GM12878 (cell line): ENCODE results near the gene MSRB1. TPM values are rescaled to one million over a fixed set of nuclear protein-coding genes. Genes with fewer than 3 reads are reported as not detected.

Source experiments
- ATAC-seq: fragments of 200-7000 bp; cut with Tn5 transposase; 3 replicates; pipeline ENCODE4 v1.9.1; 2020; ENCODE audit warnings: mild to moderate bottlenecking, moderate library complexity
- BruUV-seq: library from RNA; stranded (reverse); fragments of 400-500 nt; replicated peaks from 2 replicates; lab custom pipeline; 2021; lab: Mats Ljungman, UMichigan
- CTCF ChIA-PET: fragments of 300-600 bp; sonication (Branson Sonifier 250); formaldehyde crosslinking; extraction: SDS; loops from one replicate; lab custom pipeline; 2021; ENCODE audit warnings: inconsistent platforms; lab: Yijun Ruan, JAX
- POLR2A ChIA-PET: fragments of 350-600 bp; formaldehyde crosslinking; extraction: SDS; loops from one replicate; lab custom pipeline; 2021; ENCODE audit warnings: inconsistent platforms; lab: Charles Lee
- RAD21 ChIA-PET: fragments of 300-600 bp; sonication (Branson Sonifier 250); formaldehyde crosslinking; loops from one replicate; lab custom pipeline; 2023; ENCODE audit warnings: antibody characterized with exemption; ENCODE audit not compliant: unreplicated experiment; lab: Charles Lee
- SMC1A ChIA-PET: fragments of 300-600 bp; sonication (Branson Sonifier 250); formaldehyde crosslinking; loops from one replicate; lab custom pipeline; 2023; ENCODE audit not compliant: unreplicated experiment, uncharacterized antibody; lab: Charles Lee
- DNase-seq: peaks from one replicate; pipeline ENCODE4 v3.0.0-alpha.2; 2011; ENCODE audit warnings: low read depth, low spot score
- FAIRE-seq: peaks from 3 replicates; lab custom pipeline; 2011; peaks lifted over from hg19 to GRCh38; lab: Jason Lieb, UNC
- H2AFZ ChIP-seq: 2 replicates; pipeline ENCODE4 v1.6.0; 2011; ENCODE audit warnings: low read depth, low read length, control low read depth; ENCODE audit not compliant: control insufficient read depth
- H3K27ac ChIP-seq: 2 replicates; pipeline ENCODE4 v1.5.1; 2011; ENCODE audit warnings: control low read depth; ENCODE audit not compliant: control insufficient read depth, insufficient read depth
- H3K27me3 ChIP-seq, 2 experiments: replicated peaks in 1 of 2; 2 replicates each; pipeline versions ENCODE4 v1.6.0 to v1.6.1; 2011; ENCODE audit warnings: low read length in 1 of 2; ENCODE audit not compliant: control insufficient read depth in 2 of 2, insufficient read depth in 2 of 2
- H3K36me3 ChIP-seq, 2 experiments: 2 replicates each; pipeline ENCODE4 v1.5.1; 2011; ENCODE audit warnings: low read length in 1 of 2; ENCODE audit not compliant: control insufficient read depth in 2 of 2, insufficient read depth in 2 of 2
- H3K4me1 ChIP-seq: 2 replicates; pipeline ENCODE4 v1.6.1; 2011; ENCODE audit warnings: mild to moderate bottlenecking, low read length, moderate library complexity, mixed read lengths; ENCODE audit not compliant: control insufficient read depth, insufficient read depth
- H3K4me2 ChIP-seq: 2 replicates; pipeline ENCODE4 v1.6.0; 2011; ENCODE audit warnings: control low read depth; ENCODE audit not compliant: control insufficient read depth, insufficient read depth
- H3K4me3 ChIP-seq: fragments of 200-600 bp; sonication (generic); 2 replicates; pipeline ENCODE4 v1.5.1; 2016
- H3K79me2 ChIP-seq: 2 replicates; pipeline ENCODE4 v1.6.0; 2011; ENCODE audit warnings: low read length; ENCODE audit not compliant: control insufficient read depth, insufficient read depth
- H3K9ac ChIP-seq: 2 replicates; pipeline ENCODE4 v1.8.0; 2011; ENCODE audit warnings: low read length, control low read depth, mixed read lengths; ENCODE audit not compliant: control insufficient read depth, insufficient read depth
- H3K9me3 ChIP-seq: replicated peaks from 3 replicates; pipeline ENCODE4 v1.5.1; 2011; ENCODE audit warnings: mild to moderate bottlenecking, low read length; ENCODE audit not compliant: control insufficient read depth, insufficient read depth
- H4K20me1 ChIP-seq: 2 replicates; pipeline ENCODE4 v1.6.0; 2011; ENCODE audit not compliant: control insufficient read depth, insufficient read depth
- ATF2 ChIP-seq: IDR thresholded peaks from 2 replicates; pipeline ENCODE4 v1.6.1; 2012; ENCODE audit warnings: low read length, inconsistent platforms
- ATF7 ChIP-seq: fragments of 450-650 bp; IDR thresholded peaks from 2 replicates; pipeline ENCODE4 v1.6.1; 2016; ENCODE audit warnings: low read depth, mild to moderate bottlenecking
- BCL3 ChIP-seq: IDR thresholded peaks from 2 replicates; pipeline ENCODE4 v1.6.1; 2011; ENCODE audit warnings: borderline replicate concordance, low read depth, mild to moderate bottlenecking, moderate library complexity, low read length; ENCODE audit not compliant: insufficient read depth, poor library complexity, severe bottlenecking
- GABPA ChIP-seq: IDR thresholded peaks from 2 replicates; pipeline ENCODE4 v1.6.1; 2014; ENCODE audit warnings: antibody characterized with exemption, low read depth, mild to moderate bottlenecking, inconsistent platforms
- NBN ChIP-seq: fragments of 450-650 bp; IDR thresholded peaks from 2 replicates; pipeline ENCODE4 v1.6.1; 2016
- RCOR1 ChIP-seq: conservative IDR thresholded peaks from 2 replicates; pipeline ENCODE4 v1.6.1; 2012; ENCODE audit warnings: low read depth, low read length, improper control_type of control experiment
- REST ChIP-seq: IDR thresholded peaks from 2 replicates; pipeline ENCODE4 v1.6.1; 2012; ENCODE audit warnings: mild to moderate bottlenecking, low read depth, low read length
- TBL1XR1 ChIP-seq: IDR thresholded peaks from 2 replicates; pipeline ENCODE4 v1.6.1; 2012; ENCODE audit warnings: low read depth, low read length, improper control_type of control experiment
- YY1 ChIP-seq: IDR thresholded peaks from 2 replicates; pipeline ENCODE4 v1.6.1; 2011; ENCODE audit warnings: low read depth, mild to moderate bottlenecking, low read length
- WGBS: methylation state at CpG from one replicate; pipeline ENCODE4 v1.1.6; 2016; ENCODE audit warnings: low lambda C conversion rate; ENCODE audit not compliant: insufficient replicate concordance, insufficient coverage; ENCODE audit errors: missing lambda C conversion rate; 5-methylcytosine and 5-hydroxymethylcytosine counted together
- in situ Hi-C: fragments of 300-500 bp; cut with MboI; formaldehyde crosslinking; loops from 9 replicates; pipeline ENCODE4 v1.14.3; 2018; ENCODE audit warnings: mixed read lengths
- intact Hi-C: fragments of 100-400 bp; cut with micrococcal nuclease; formaldehyde crosslinking; loops from one replicate; pipeline ENCODE4 v1.14.2; 2022; ENCODE audit not compliant: unreplicated experiment
- polyA plus RNA-seq, 11 experiments: library from polyadenylated mRNA; depleted of rRNA in 4 of 11; unstranded in 6 of 11; stranded (reverse) in 5 of 11; fragments of >200 nt; fragmentation: Nextera tagmentation in 4 of 11; fragmentation: Illumina TruSeq in 1 of 11; extraction: Ambion mirVana in 4 of 11; extraction: Trizol in 1 of 11; gene quantifications; 1 replicate in 1 of 11; 2 replicates in 10 of 11; pipeline versions ENCODE4 v1.2.1 to v1.2.3, GENCODE V29; 2011 to 2016; ENCODE audit warnings: inconsistent platforms in 2 of 11, missing spikeins in 2 of 11, low read depth in 1 of 11
- total RNA-seq, 4 experiments: library from RNA; depleted of rRNA in 3 of 4; stranded (reverse); fragments of >200 nt in 3 of 4; fragmentation: Illumina TruSeq in 1 of 4; extraction: Trizol in 1 of 4; gene quantifications; 2 replicates each; pipeline versions ENCODE4 v1.2.1 to v1.2.3, GENCODE V29; 2013 to 2021
- TF ChIP-seq, protein P1 (sequence below): fragments of 450-650 bp; IDR thresholded peaks from 2 replicates; pipeline ENCODE4 v1.6.1; 2017; ENCODE audit warnings: borderline replicate concordance

Gene MSRB1
- total and polyA plus RNA-seq, 10 of the 15 experiments (the other 5 are each of a cell fraction or from before 2014, with no cell fraction given): 5.1 to 48.6 (median 25.7) TPM

GRCh38 chr16:1936945-1937479 is 6.0 kb downstream of the MSRB1 start:
- ChIA-PET CTCF (no interaction called here), POLR2A (no interaction called here), SMC1A (interaction anchor here (0.5 kb wide), 1 partner anchor 464 kb away, joined by 3 read pairs; no protein-coding TSS in a partner anchor), RAD21 (no interaction called here)
- H3K27ac ChIP-seq: no peak overlapping the region
- no peak overlapping the region for H3K9ac ChIP-seq
- H3K4me3 ChIP-seq: no peak overlapping the region
- H3K4me2 ChIP-seq: no peak overlapping the region
- no peak for DNase-seq
- intact Hi-C loops (no loop called here), in situ Hi-C loops (loop anchor here (10.0 kb wide), 1 partner anchor 72 kb away; no protein-coding TSS in a partner anchor)
- H3K9me3 ChIP-seq: no peaks in the 10 kb centered on the region
- no peak for ATAC-seq
- 87% methylated on average over 11 of the region's 11 CpGs for WGBS
- FAIRE-seq: no peak
- H4K20me1 ChIP-seq: no peaks in the 10 kb centered on the region
- H3K79me2 ChIP-seq: peaks cover 9% of the 10 kb centered on the region
- BruUV-seq: no TSS peak
- peaks cover 3% of the 10 kb centered on the region; the same call in 1 of the 2 replicates for H3K4me1 ChIP-seq
- TF ChIP-seq YY1 (no peak), ATF2 (no peak), TBL1XR1 (no peak), ATF7 (no peak), NBN (no peak), GABPA (no peak), REST (no peak), RCOR1 (no peak), BCL3 (no peak)
- TF ChIP-seq, protein P1, sequence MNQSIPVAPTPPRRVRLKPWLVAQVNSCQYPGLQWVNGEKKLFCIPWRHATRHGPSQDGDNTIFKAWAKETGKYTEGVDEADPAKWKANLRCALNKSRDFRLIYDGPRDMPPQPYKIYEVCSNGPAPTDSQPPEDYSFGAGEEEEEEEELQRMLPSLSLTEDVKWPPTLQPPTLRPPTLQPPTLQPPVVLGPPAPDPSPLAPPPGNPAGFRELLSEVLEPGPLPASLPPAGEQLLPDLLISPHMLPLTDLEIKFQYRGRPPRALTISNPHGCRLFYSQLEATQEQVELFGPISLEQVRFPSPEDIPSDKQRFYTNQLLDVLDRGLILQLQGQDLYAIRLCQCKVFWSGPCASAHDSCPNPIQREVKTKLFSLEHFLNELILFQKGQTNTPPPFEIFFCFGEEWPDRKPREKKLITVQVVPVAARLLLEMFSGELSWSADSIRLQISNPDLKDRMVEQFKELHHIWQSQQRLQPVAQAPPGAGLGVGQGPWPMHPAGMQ: no peak
- H3K36me3 ChIP-seq: peaks cover 0 to 5% of the 10 kb centered on the region in 2 experiments; a peak in 3 of 4 replicates
- H2AFZ ChIP-seq: no peak overlapping the region
- H3K27me3 ChIP-seq: no peaks in the 10 kb centered on the region; a peak in 3 of 4 replicates
